H1 (cell line): ENCODE measurements around the gene MYORG. TPM values are rescaled to one million over a fixed set of nuclear protein-coding genes. Genes with fewer than 3 reads are reported as not detected.

Experiments
- NANOG ChIP-seq: IDR thresholded peaks from 2 replicates; pipeline ENCODE4 v1.6.1; 2011; ENCODE audit warnings: low read length, low read depth, mild to moderate bottlenecking, inconsistent platforms; ENCODE audit not compliant: insufficient read depth, poor library complexity, severe bottlenecking
- polyA plus RNA-seq, 7 experiments: library from polyadenylated mRNA; depleted of rRNA in 3 of 7; stranded (reverse) in 5 of 7; unstranded in 2 of 7; fragments of >200 nt in 5 of 7; fragments of 200-250 nt in 2 of 7; gene quantifications; 1 replicate in 5 of 7; 2 replicates in 1 of 7; 4 replicates in 1 of 7; pipeline versions ENCODE4 v1.2.1 to v1.2.3, GENCODE V29; 2011 to 2013; ENCODE audit warnings: missing spikeins in 2 of 7, mixed read lengths in 2 of 7
- total RNA-seq: library from RNA; stranded (reverse); fragmentation: NEBNext Ultra II Directional; extraction: Animal tissue kit (Norgen Biotek cat#: 25700); gene quantifications from 2 replicates; pipeline ENCODE4 v1.2.1, GENCODE V29; 2021

The MYORG gene
- total and polyA plus RNA-seq, 2 of the 8 experiments (the other 6 are each of a cell fraction or from before 2014, with no cell fraction given) = 1.2 to 5.9 TPM

DNA sequence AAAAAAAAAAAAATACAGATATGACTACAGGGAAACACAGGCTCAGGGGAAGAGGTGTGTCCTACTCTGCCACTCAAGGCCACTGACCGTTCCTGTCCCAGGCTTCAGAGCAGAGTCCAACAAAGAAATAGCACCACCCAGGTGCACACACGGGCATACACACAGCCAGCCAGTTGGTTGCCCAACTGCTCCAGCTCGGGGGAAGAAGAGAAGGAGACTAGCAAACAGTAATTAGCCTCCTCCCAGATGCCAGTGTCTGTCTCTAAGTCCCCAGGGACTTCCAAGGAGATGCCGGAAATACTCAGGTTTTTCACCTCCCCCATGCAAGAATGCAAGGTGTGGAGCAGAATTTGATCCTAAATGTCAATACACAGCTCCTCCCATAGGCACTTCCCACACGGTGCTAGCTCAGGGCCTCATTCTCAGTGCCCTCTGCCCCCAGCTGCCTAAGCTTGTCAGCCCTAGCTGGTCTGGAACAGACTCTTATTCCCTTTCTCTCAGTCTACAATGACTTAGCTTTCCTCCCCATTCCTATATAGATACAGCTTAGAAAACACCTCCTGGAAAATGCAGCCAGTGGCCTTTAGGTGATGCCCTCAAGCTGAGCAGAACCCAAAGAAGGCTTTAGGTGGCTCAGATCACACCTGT is 1.7 kb downstream of the MYORG start (continued):
- TF ChIP-seq NANOG = no peak
